SKM-1 (cell line): ENCODE results near the gene TMEM171.

Source experiments
- DNase-seq: peaks from one replicate; lab custom pipeline; 2025; ENCODE audit not compliant: unreplicated experiment; lab: John Stamatoyannopoulos, UW

TMEM171 gene

GRCh38 chr5:73119451-73120157 is 771 bp upstream of the TMEM171 start:
- no peak for DNase-seq

- no peak for DNase-seq
These were observed 716 bp downstream of the TMEM171 start for GRCh38 chr5:73121119-73121463.

GRCh38 chr5:73122875-73123810 is 2.8 kb downstream of the TMEM171 start:
- no peak for DNase-seq

- no peak for DNase-seq
These were observed 4.9 kb downstream of the TMEM171 start for GRCh38 chr5:73125289-73125688.

- DNase-seq: no peak
These were observed 6.0 kb downstream of the TMEM171 start for GRCh38 chr5:73126381-73126780.

GRCh38 chr5:73126957-73127356 is 6.6 kb downstream of the TMEM171 start:
- no peak for DNase-seq

- no peak for DNase-seq
These were observed 8.8 kb downstream of the TMEM171 start for GRCh38 chr5:73129143-73129542.

- no peak for DNase-seq
These were observed 10.4 kb downstream of the TMEM171 start for GRCh38 chr5:73130811-73131210.

GRCh38 chr5:73131711-73132425 is 11.5 kb downstream of the TMEM171 start:
- no peak for DNase-seq

GRCh38 chr5:73132759-73133158 is 12.4 kb downstream of the TMEM171 start:
- no peak for DNase-seq

GRCh38 chr5:73135021-73135420 is 14.6 kb downstream of the TMEM171 start:
- no peak for DNase-seq

- DNase-seq: no peak
These were observed 15.2 kb downstream of the TMEM171 start for GRCh38 chr5:73135429-73136054.

GRCh38 chr5:73136055-73136562 is 15.7 kb downstream of the TMEM171 start:
- DNase-seq: no peak

- no peak for DNase-seq
These were observed 17.5 kb downstream of the TMEM171 start for GRCh38 chr5:73137563-73138530.

GRCh38 chr5:73139485-73139884 is 19.1 kb downstream of the TMEM171 start:
- DNase-seq: no peak

- no peak for DNase-seq
These were observed 20.4 kb downstream of the TMEM171 start for GRCh38 chr5:73140801-73141200.

GRCh38 chr5:73142035-73142434 is 21.7 kb downstream of the TMEM171 start:
- DNase-seq: no peak

GRCh38 chr5:73143716-73144115 is 23.3 kb downstream of the TMEM171 start:
- DNase-seq: no peak

- no peak for DNase-seq
These were observed 29.2 kb downstream of the TMEM171 start for GRCh38 chr5:73149540-73149939.

GRCh38 chr5:73150876-73151275 is 30.5 kb downstream of the TMEM171 start:
- DNase-seq: no peak
